ENCODE results near the gene MRPS27. TPM values are rescaled to one million over a fixed set of nuclear protein-coding genes. Genes with fewer than 3 reads are reported as not detected.

The MRPS27 gene
- total and polyA plus RNA-seq, 2 of the 4 experiments (the other 2 are of a cell fraction) = 46.9 to 90.5 TPM

DNA sequence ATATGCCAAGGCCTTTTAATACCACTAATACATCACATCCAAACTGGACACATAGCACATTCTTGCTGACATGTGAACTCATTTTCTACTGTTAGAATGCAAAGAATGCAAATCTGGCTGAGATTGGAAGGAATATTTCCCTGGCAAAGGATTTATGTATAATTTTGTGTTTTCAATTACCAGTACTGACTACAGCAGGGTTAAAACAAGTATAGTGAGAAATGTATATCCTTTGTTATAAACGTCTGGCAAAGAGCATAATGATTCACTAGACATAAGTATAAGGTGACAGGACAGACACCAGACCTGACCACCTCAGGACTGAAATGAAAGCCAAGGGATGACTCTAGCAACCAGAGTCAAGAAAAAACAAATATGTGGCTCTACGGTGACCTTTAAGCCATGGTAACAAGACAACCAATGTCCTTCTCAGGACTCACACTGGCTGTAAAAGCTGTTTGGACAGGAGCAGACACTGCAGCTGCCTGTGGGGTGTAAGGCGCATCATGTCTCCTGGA lies 95.0 kb downstream of the MRPS27 start:
- Histone ChIP-seq H3K23ac (ENCODE audit: low read depth, low read length) (peak overlapping the region; percentile 54), H3K9ac (ENCODE audit: low read depth, low read length) (no peak overlapping the region), H2AK5ac (ENCODE audit: low read depth, low read length) (no peak overlapping the region; the same call in 1 of the 2 replicates), H2AFZ (replicated peaks; ENCODE audit: low read length, poor library complexity) (peak overlapping the region; percentile 12), H2AK9ac (replicated peaks; ENCODE audit: low read depth, low read length, poor library complexity) (no peak overlapping the region), H3K4me1 (ENCODE audit: control insufficient read depth, insufficient read depth, low read length) (peaks cover 3% of the 10 kb centered on the region), H3K4me3 (ENCODE audit: insufficient read depth, low read depth, low read length) (no peak overlapping the region), H4K20me1 (ENCODE audit: insufficient read depth, low read length) (0 out of 2 replicates have a peak, but pooled peaks cover 3% of the 10 kb centered on the region), H4K5ac (ENCODE audit: low read depth, low read length) (no peak overlapping the region), H2BK120ac (ENCODE audit: low read depth, low read length) (peak overlapping the region; percentile 30), H3K27me3 (ENCODE audit: control insufficient read depth, insufficient read depth, low read length) (no peaks in the 10 kb centered on the region), H3K14ac (replicated peaks; ENCODE audit: low read depth, low read length) (peak overlapping the region; percentile 64), H3K27ac (ENCODE audit: insufficient read depth, low read length) (peak overlapping the region; percentile 26; the same call in 1 of the 2 replicates), H2BK5ac (ENCODE audit: low read depth, low read length, poor library complexity, severe bottlenecking) (peak overlapping the region; percentile 14), H3K9me1 (ENCODE audit: insufficient read depth, low read length) (peaks cover 5% of the 10 kb centered on the region), H3K79me1 (ENCODE audit: low read depth in 1 of 2, low read length in 2 of 2) (peaks cover 0 to 5% of the 10 kb centered on the region in 2 experiments; a peak in 1 of 4 replicates), H2BK20ac (ENCODE audit: low read depth, low read length) (0 out of 2 replicates have a peak overlapping the region, but pooled peaks have one; percentile 7), H3K9me3 (ENCODE audit: control insufficient read depth, insufficient read depth, low read length) (no peaks in the 10 kb centered on the region), H3K4ac (ENCODE audit: low read depth, low read length) (0 out of 2 replicates have a peak overlapping the region, but pooled peaks have one; percentile 26), H3K4me2 (ENCODE audit: low read depth, low read length) (no peak overlapping the region), H3K18ac (ENCODE audit: low read depth, low read length) (peak overlapping the region; percentile 27; the same call in 1 of the 2 replicates), H3K36me3 (ENCODE audit: control insufficient read depth, insufficient read depth, low read length) (peaks cover 25% of the 10 kb centered on the region), H4K8ac (ENCODE audit: low read depth in 2 of 2, low read length in 2 of 2) (no peak overlapping the region), H3K56ac (ENCODE audit: extremely low read depth, insufficient read depth, low read length) (no peak overlapping the region), H2BK15ac (ENCODE audit: low read depth, low read length) (no peak overlapping the region), H4K91ac (ENCODE audit: insufficient read depth, low read depth, low read length) (no peak overlapping the region)
- ATAC-seq (ENCODE audit: low read depth) (peak; percentile 83), DNase-seq (peak; percentile 71)
- ChIA-PET POLR2A (ENCODE audit: unreplicated experiment) (no interaction called here), CTCF (no interaction called here)
- in situ Hi-C loops (cut with MboI; ENCODE audit: low sequenced_read_pairs) (no loop called here), dilution Hi-C loops (cut with HindIII; ENCODE audit: low sequenced_read_pairs, unreplicated experiment) (no loop called here), intact Hi-C loops (cut with micrococcal nuclease) (no loop called here)
- no TSS peak for BruUV-seq (replicated peaks)
- WGBS, 2 experiments (ENCODE audit: extremely low coverage in 2 of 2, insufficient read length in 1 of 2) = no CpG with 5 or more reads among the region's 3 CpGs
- TF ChIP-seq CEBPB (IDR thresholded peaks at IDR 0.05; ENCODE audit: low read depth, low read length) (no peak), MXI1 (IDR thresholded peaks at IDR 0.05; ENCODE audit: borderline replicate concordance, low read depth, low read length) (no peak), RCOR1 (IDR thresholded peaks at IDR 0.05; ENCODE audit: insufficient replicate concordance, low read length) (no peak), RAD21 (IDR thresholded peaks at IDR 0.05; ENCODE audit: low read length) (no peak), MAZ (IDR thresholded peaks at IDR 0.05; ENCODE audit: borderline replicate concordance, low read depth, low read length) (no peak), BHLHE40 (IDR thresholded peaks at IDR 0.05; ENCODE audit: low read depth, low read length) (no peak)
- TF ChIP-seq, protein P1, sequence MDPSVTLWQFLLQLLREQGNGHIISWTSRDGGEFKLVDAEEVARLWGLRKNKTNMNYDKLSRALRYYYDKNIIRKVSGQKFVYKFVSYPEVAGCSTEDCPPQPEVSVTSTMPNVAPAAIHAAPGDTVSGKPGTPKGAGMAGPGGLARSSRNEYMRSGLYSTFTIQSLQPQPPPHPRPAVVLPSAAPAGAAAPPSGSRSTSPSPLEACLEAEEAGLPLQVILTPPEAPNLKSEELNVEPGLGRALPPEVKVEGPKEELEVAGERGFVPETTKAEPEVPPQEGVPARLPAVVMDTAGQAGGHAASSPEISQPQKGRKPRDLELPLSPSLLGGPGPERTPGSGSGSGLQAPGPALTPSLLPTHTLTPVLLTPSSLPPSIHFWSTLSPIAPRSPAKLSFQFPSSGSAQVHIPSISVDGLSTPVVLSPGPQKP (IDR thresholded peaks at IDR 0.05; ENCODE audit: borderline replicate concordance, low read depth, low read length) = no peak
- TF ChIP-seq, protein P2, sequence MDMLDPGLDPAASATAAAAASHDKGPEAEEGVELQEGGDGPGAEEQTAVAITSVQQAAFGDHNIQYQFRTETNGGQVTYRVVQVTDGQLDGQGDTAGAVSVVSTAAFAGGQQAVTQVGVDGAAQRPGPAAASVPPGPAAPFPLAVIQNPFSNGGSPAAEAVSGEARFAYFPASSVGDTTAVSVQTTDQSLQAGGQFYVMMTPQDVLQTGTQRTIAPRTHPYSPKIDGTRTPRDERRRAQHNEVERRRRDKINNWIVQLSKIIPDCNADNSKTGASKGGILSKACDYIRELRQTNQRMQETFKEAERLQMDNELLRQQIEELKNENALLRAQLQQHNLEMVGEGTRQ (IDR thresholded peaks at IDR 0.05; ENCODE audit: low read depth, low read length) = no peak
